GM18870 (cell line): Measurements from ENCODE around the gene C1orf21.
"Not testable (repeated sequence)": the region's sequence is repeated elsewhere in the genome, so short reads cannot be mapped to it uniquely, and the experiment has no call there.

Experiments
- ATAC-seq: cut with Tn5 transposase; IDR thresholded peaks from one replicate; pipeline ENCODE4 v1.9.1; 2021; ENCODE audit warnings: moderate library complexity; ENCODE audit not compliant: unreplicated experiment

C1orf21 gene, protein sequence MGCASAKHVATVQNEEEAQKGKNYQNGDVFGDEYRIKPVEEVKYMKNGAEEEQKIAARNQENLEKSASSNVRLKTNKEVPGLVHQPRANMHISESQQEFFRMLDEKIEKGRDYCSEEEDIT

DNA sequence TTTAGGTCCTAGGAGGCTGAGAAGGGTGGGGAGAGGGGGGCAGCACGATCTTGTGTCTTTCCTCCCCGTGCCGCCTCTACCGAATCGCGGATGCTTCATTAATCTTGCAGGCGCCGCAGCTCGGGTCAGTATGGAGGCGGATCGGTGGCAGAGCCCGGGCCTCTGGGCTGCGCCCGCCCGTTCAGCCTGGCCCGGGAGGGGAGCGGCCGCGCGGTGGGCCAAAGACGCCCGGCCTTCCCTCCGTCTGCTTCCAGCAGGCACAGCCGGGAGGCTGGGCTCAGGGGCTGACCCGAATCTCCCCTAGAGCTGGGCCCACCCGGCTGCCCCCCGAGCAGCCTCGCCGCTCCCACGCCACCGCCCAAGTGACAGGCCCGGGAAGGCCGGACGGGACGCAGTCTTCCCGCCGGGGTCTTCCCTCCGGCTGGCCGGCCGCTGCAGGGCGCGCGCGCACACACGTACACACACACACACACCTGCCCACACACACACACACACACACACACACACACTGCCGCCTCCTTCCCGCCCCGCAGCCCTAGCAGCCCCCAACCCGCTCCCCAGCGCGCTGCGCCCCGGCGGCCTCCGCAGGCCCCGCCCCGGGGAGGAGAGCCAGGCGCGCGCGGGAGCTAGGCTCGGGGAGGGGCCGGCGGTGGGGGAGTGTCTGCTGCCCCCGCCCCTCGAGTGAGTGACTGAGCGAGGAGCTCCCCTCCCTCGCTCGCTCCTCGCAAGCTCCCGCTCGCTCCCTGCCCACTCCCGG lies at the start of gene C1orf21:
Gene C1orf21 (plus strand): TSS at position 718 of the 757 bp plus-strand sequence. CDS start 90,481 bp downstream, outside the sequence.
- ATAC-seq = no peak

DNA sequence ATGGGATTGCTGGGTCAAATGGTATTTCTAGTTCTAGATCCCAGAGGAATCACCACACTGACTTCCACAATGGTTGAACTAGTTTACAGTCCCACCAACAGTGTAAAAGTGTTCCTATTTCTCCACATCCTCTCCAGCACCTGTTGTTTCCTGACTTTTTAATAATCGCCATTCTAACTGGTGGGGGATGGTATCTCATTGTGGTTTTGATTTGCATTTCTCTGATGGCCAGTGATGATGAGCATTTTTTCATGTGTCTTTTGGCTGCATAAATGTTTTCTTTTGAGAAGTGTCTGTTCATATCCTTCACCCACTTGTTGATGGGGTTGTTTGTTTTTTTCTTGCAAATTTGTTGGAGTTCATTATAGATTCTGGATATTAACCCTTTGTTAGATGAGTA lies 49.0 kb upstream of the C1orf21 start:
- ATAC-seq = not testable (repeated sequence)

DNA sequence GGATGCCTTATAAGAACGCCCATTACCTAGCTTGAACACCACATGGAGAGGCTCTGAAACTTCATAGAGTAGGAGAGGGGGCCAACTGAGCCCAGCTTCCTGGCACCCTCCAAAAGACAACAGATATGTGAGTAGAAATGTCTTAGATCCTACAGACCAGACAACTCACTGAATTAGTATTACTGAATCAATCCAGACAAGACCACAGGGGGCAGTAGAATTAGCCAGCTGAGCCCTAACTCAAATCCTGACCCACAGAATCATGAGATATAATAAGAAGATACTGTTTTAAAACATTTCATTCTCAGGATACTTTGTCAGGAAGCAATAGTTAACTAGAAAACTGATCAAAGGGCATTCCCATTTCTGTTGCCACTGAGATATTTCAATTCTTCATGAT lies 45.8 kb upstream of the C1orf21 start:
- no peak for ATAC-seq

DNA sequence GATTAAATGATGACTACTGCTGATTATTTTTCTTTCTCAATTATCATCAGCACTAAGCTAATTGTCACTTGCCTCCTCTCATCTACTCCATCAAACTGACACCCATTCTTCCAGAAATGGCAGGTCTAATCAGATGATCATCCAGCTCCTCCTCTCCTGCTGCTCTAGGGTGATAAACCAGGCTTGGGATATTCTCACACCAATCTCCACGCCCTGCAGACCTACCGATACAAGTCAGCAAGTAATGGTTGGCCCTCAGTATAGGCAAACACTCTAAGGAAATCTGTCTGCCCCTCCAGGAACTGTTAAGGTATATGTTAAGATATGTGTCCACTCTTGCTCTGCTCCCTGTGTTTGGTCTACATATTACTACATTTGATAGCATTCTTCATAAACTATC lies 36.3 kb upstream of the C1orf21 start:
- ATAC-seq = no peak

DNA sequence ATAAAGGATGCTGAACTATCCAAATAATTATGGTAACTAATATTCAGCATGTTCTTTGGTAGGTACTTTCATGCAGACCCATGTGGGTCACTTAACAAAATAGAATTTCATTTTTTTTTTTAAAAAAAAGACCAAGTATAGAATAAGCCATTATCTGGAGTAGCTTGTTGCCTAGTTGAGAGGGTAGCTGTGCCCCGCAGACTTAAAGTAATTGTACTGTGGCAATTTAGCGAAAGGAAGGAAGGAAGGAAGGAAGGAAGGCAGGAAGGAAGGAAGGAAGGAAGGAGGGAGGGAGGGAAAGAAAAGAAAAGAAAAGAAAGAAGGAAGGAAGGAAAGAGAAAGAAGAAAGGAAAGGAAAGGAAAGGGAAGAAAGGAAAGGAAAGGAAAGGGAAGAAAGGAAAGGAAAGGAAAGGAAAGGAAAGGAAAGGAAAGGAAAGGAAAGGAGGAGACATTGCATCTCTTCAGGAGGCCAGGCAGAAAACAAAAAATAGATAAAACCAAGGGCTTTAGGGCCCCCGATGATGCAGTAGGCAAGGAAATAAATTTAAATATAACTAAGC lies 35.3 kb upstream of the C1orf21 start:
- ATAC-seq = no peak

DNA sequence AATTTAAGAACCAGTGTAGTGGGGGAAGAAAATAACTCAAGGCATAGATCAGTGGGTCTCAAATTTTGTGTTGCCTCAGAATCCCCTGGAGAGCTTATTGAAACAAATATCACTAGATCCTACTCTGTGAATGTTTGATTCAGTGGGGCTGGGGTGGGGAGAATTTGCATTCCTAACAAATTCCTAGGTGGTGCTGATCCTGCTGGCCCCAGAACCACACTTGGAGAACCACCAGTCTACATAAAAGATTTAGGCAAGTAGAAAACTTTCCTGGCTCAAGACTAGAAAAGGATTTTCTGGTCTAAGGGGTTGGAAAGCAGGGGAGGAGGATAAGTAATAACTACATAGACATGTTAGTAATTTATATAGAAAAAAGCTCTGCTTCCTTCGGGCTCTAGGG lies 34.1 kb upstream of the C1orf21 start:
- ATAC-seq = no peak

DNA sequence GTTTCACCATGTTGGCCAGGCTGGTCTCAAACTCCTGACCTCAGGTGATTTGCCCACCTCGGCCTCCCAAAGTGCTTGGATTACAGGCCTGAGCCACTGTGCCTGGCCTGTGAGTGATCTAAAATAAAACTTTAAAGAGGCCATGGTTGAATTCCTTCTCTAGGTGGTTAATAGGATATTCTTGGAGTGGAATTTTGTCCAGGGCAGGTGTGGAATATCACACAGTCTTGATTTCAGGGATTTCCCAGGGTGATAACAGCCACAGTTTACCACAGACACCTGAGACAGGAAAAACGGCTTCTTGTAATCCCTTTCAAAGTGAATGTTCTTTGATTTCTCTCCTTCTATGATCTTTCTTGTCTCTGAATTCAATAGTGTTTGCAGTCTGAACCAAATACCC lies 32.1 kb upstream of the C1orf21 start:
- no peak for ATAC-seq

DNA sequence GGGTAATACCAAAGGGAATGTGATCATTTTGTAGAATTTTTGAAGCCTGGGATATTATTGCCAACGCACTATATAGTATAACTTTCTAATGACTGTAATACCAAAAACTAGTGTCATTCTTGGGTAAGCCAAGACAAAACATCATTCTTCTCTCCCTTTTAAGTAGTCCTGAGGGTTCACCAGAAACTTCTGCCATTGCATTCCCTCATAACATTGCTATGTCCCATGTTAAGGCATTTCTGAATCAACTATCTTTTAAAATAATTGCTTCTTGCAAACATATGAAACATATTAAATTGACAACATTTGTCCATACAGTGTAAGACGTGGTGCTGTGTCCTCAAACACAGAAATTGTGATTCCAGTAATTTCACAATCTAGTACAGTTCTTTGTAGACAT lies 29.9 kb upstream of the C1orf21 start:
- ATAC-seq = no peak

DNA sequence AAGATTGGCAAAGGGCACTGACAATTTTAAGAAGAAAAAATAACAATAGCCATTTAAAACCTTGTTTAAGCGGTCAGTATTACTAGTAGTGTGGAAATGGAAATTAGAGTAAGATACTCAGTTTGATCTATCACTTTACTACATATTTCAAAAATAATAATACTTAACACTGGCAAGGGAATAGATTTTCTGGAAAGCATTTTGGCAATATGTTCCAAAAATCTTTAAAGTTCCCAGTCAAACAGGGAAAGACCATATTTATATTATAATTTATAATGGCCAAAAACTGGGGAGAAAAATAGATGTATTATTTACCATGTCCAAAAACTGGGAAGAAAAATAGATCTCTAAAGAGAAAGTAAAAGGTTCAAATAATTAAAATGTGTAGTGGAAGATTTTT lies 28.6 kb upstream of the C1orf21 start:
- ATAC-seq = no peak

DNA sequence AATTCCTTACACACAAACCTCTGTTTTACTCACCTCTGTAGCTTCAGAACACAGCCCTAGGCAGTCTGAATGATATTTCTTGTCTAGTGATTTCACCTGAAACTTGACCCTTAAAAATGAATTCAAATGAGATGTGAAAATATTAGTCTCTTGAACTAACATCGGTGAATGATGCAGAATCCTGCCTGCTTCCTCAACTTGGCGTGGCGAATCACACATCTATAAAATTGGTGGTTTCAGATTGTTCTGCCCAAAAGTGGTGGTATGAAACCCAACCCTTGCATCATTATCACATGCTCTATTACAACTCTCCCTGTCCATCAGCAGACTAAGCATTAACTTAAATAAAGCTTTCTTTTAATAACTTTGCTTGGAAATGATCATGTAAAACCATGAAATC lies 26.9 kb upstream of the C1orf21 start:
- ATAC-seq = no peak

DNA sequence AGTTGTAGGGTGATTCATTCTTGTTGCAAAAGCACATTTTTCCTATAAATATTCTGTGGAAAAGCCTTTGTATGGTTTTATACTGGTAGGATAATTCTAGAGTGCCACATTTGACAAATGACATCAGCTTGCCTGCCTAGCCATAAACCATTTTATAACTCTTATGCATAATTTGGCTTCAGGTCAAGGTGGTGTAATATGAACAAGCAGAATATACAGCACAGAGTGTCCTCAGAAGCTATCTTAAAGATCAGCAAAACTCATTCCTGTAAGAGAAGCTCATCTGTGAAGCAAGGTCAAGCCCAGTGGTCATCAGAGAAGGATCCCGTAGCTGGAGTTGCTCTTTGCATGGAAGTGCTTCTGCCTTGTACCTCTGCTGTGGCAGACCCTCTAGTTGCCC lies 24.0 kb upstream of the C1orf21 start:
- no peak for ATAC-seq

DNA sequence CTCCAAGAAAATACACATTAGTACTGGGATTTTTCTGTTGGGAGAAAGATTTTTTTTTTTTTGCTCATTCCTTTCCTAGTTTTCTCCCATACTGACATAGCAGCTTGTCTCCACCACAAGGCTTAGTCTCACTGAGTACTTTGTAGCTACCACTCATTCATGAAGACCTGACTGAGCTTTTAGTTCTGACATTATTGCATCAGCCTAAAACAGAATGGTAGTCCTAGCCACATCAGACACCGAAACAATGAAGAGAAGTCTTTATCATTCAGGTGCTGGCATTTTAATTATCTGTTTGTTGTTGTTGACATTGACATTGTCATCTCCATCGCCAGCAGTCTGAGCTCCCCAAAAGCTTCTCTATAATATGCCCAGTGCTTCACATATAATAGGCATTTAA lies 21.1 kb upstream of the C1orf21 start:
- no peak for ATAC-seq

DNA sequence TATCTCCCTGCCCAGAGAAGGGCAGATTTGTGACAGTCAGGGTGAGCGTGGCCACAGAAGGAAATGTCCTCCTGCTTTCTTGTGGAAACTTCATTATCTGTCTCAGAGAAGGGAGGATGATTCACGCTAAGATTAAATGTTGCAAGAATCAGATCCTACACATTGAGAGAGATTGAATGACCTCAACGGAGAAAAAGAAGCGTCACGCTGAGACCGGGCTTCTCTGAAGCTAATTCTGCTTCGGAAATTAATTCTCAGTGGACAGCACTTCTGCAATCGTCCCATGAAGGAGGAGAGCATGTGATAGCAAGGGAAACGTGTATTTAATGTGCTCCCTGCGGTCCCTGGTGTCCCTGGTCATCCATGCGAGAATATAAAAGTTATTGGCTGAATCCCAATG lies 19.8 kb upstream of the C1orf21 start:
- no peak for ATAC-seq

DNA sequence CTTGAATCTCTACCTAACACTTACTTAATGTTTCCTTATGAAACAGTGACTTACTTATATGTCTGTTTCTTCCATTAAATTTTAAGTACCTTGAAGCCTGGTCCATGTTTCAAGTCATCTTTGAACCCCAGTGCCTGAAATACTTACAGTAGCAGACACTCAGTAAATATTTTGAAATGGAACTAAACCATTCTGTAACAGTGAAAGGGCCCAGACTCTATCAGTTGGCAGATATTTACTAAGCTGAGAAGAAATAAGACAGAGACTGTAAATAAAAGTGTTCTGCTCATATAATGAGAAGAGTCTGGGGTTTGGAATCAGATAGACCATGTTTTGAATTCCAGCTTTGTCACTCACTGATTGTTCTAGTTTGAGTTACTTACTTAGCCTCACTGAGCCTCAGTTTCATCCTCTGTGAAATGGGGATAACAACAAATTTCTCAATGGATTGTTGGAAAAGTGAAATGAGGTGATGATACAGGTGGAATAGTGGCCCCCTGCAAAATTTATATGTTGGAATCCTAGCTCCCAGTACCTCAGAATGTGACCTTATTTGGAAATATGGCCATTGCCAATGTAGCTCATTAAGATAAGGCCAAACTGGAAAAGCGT lies 19.3 kb upstream of the C1orf21 start:
- ATAC-seq = no peak

DNA sequence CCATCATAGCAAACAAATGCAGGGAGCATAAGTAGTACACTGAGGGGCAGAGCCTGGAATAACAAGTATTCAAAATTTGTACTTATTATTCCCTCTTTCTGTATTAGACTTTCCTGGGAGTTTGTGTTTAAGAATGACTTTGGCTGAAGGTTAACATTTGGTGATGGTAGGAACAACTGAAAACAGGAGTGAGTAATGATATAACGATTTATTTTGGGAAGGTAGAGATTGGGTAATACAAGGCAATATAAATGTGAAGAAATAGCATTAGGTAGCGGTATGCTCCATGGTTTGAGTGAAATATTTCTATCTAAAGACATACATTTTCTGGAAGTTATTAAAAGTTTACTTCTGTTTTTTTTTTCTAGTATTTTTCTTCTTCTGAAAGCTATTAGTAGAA lies 18.5 kb upstream of the C1orf21 start:
- no peak for ATAC-seq

DNA sequence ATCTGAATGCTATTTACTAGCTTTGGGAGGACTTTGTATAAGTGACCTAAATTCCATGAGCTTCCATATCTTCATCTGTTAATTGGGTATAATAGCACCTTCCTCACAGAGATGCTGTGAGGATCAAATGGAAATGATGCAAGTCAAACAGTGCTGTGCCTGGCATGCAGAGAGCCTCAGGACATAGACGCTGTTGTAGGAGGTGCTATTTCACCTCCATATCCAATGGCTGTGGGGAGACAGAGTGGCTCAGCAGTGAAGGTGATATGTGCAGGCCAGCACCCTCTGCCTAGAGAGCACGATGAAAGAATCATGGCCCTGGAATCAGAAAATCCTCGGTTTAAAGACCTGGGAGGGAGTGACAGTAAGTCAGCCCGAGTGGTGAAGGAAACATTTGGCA lies 16.0 kb upstream of the C1orf21 start:
- no peak for ATAC-seq

DNA sequence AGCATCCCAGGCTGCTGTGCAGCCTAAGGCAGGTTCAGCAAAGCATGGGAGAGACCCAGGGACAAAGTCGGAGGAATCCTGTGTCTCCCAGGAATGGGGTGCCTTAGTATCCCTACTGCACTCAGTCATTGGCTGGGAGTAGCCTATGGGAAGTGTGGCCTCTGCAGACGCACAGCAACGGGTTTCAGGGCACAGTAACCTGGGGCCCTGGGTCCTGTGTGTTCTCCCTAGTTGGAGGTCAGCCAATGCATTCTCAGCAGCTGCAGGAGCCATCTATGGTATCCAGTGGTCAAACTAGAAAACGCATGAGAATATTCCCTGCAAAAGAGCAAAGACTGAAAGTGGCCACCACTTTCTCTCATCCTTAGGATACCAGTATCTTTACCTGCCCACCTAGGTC lies 13.7 kb upstream of the C1orf21 start:
- ATAC-seq = no peak

DNA sequence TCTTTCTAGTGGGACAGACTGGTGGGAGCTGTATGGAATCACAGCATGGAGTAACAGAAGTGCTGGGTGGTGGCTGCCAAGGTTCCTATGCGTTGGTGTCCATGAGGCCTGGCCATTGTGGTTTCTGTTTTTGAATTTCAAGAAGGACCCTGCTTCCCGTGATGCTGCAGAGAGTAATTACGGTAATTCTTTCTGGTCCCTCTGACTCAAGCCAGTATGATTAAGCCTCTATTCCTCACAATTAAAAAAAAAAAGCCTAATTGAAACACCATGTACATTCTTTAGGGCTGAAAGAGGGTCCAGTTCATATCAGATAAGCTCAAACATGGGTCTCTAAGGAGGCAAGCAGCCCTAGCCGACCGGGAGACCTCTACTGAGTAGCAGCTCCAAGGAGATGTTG lies 10.5 kb upstream of the C1orf21 start:
- ATAC-seq = no peak

DNA sequence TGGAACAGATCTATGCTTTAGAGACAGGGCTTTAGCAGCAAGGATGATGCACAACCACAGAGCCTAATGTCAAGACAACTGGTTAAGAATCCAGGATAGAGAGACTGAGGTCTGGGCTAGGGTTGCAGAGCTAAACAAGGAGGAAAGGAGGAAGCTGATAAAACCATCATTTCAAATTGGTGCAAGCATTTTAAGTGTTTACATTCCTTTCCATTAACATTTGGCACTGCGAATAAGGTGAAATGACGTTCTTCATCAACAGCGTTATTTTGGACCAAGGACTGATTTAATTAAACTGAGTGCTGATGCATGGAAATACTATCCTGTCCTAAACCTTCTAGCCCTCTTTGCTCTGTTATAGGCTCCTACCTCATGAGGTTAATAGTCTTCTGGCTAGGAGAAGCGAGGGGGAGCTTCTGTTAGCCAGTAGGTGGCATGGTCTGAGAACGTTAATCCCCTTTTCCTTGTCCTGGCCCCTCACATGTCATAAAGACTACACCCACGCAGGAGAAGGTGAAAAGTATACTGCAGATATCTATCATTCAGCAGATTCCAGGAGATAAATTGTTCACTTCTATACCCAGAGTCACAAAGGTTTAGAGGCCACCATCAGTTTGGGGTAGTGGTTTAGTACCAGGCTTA lies 7.6 kb upstream of the C1orf21 start:
- ATAC-seq = no peak

DNA sequence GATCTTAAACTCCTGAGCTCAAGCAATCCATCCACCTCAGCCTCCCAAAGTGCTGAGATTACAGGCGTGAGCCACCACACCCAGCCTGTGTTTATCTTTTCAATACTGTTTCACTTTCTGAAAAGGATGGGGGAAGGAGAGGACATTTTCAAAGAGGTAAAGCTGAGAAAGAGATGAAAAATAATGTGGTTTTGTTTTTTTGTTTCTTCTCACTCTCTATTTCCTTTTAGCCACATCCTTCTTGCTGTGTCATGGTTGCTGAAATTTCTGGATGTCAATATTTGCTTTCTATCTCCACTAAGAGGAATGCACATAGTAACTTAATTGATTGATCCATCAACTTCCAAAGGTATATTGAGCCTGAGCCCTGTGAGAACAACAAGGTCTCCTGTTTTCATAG lies 6.4 kb upstream of the C1orf21 start:
- no peak for ATAC-seq

DNA sequence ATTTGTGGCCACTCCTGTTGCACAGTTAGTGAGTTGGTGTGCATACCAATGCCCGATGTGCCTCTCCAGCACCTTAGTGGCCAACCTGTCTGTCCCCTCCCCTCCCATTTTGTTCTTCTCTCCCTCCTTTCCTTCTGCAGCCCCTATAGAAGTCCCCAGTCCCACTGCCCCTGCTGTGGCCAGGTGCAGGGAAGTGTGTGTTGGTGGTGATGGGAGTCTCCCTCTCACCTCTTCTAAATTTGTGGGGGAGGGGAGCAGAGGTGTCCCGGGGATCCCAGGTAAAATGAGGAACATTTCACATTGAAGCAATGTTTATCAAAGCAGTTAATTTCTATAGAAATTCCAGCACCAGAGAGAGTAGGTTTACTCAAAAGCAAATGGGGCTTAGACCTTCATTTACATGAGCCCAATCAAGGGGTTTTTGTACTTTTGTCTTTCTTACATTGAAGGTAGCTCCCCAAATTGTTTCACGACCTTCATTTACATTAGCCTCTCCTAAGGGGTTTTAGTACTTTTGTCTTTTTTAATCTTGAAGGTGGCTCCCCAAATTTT lies 3.0 kb upstream of the C1orf21 start:
- ATAC-seq = no peak
